PC-9 (cell line): ENCODE results near the gene SLC6A20. TPM values are rescaled to one million over a fixed set of nuclear protein-coding genes. Genes with fewer than 3 reads are reported as not detected.

ENCODE experiments used
- Bru-seq: library from RNA; stranded (reverse); fragments of 400-500 nt; gene quantifications from one replicate; lab custom pipeline; 2021; lab: Mats Ljungman, UMichigan
- BruChase-seq, 2 experiments: library from RNA; stranded (reverse); fragments of 400-500 nt; gene quantifications; one replicate each; lab custom pipeline; 2021; lab: Mats Ljungman, UMichigan
- BruUV-seq: library from RNA; stranded (reverse); fragments of 400-500 nt; replicated peaks from 2 replicates; lab custom pipeline; 2021; lab: Mats Ljungman, UMichigan
- CTCF ChIA-PET: fragments of 300-600 bp; sonication (Branson Sonifier 250); formaldehyde crosslinking; loops from one replicate; lab custom pipeline; 2022; ENCODE audit warnings: antibody characterized with exemption; lab: Charles Lee
- POLR2A ChIA-PET: fragments of 300-600 bp; sonication (Branson Sonifier 250); formaldehyde crosslinking; loops from one replicate; lab custom pipeline; 2022; ENCODE audit warnings: antibody characterized with exemption; ENCODE audit not compliant: unreplicated experiment; lab: Charles Lee
- DNase-seq, 2 experiments: peaks; one replicate each; pipeline versions ENCODE4 v3.0.0 to v3.0.0-alpha.2; 2015 to 2022; ENCODE audit warnings: mixed read lengths in 1 of 2
- H2AFZ ChIP-seq: fragments of 200-600 bp; sonication (generic); 2 replicates; pipeline ENCODE4 v1.8.1; 2017; ENCODE audit warnings: antibody characterized with exemption
- H3F3A ChIP-seq: fragments of 200-600 bp; sonication (generic); 2 replicates; pipeline ENCODE4 v1.8.1; 2017; ENCODE audit warnings: antibody characterized with exemption, mild to moderate bottlenecking, low read depth; ENCODE audit not compliant: insufficient read depth
- H3K27ac ChIP-seq: fragments of 200-600 bp; sonication (generic); 2 replicates; pipeline ENCODE4 v1.6.1; 2016; ENCODE audit warnings: mixed run types
- H3K27me3 ChIP-seq: fragments of 200-600 bp; sonication (generic); 2 replicates; pipeline ENCODE4 v1.6.1; 2016; ENCODE audit warnings: low read depth, mixed run types; ENCODE audit not compliant: insufficient read depth
- H3K36me3 ChIP-seq: fragments of 200-600 bp; sonication (generic); 2 replicates; pipeline ENCODE4 v1.6.1; 2016; ENCODE audit warnings: low read depth, mixed run types
- H3K4me1 ChIP-seq: fragments of 200-600 bp; sonication (generic); replicated peaks from 2 replicates; pipeline ENCODE4 v1.6.1; 2016; ENCODE audit warnings: mixed run types; ENCODE audit not compliant: insufficient read depth
- H3K4me2 ChIP-seq: fragments of 200-600 bp; sonication (generic); 2 replicates; pipeline ENCODE4 v1.6.1; 2017; ENCODE audit warnings: mixed run types
- H3K4me3 ChIP-seq: fragments of 200-600 bp; sonication (generic); 2 replicates; pipeline ENCODE4 v1.6.1; 2016; ENCODE audit warnings: mixed run types
- H3K79me2 ChIP-seq: fragments of 200-600 bp; sonication (generic); 2 replicates; pipeline ENCODE4 v1.6.1; 2017; ENCODE audit warnings: low read depth, mixed run types
- H3K9me2 ChIP-seq: fragments of 200-600 bp; sonication (generic); 2 replicates; pipeline ENCODE4 v1.8.1; 2017; ENCODE audit warnings: mild to moderate bottlenecking; ENCODE audit not compliant: insufficient read depth
- H3K9me3 ChIP-seq: fragments of 200-600 bp; sonication (generic); 2 replicates; pipeline ENCODE4 v1.8.1; 2016; ENCODE audit warnings: low read depth; ENCODE audit not compliant: insufficient read depth
- H4K20me1 ChIP-seq: fragments of 200-600 bp; sonication (generic); 2 replicates; pipeline ENCODE4 v1.8.1; 2017; ENCODE audit not compliant: insufficient read depth
- CTCF ChIP-seq: fragments of 200-600 bp; sonication (generic); conservative IDR thresholded peaks from 2 replicates; pipeline ENCODE4 v1.6.1; 2017; ENCODE audit warnings: mixed run types, antibody characterized with exemption, mild to moderate bottlenecking, moderate library complexity
- EZH2 ChIP-seq: fragments of 200-600 bp; sonication (generic); IDR thresholded peaks from 2 replicates; pipeline ENCODE4 v1.8.0; 2017; ENCODE audit warnings: antibody characterized with exemption, low read depth
- intact Hi-C: fragments of 100-400 bp; cut with micrococcal nuclease; formaldehyde crosslinking; loops from one replicate; pipeline ENCODE4 v1.10.0; 2022; ENCODE audit not compliant: unreplicated experiment
- long read RNA-seq: library from polyadenylated mRNA; stranded (forward); transcript quantifications from one replicate; pipeline ENCODE4 v2.0.0, GENCODE V29; 2022
- total RNA-seq: library from RNA; stranded (reverse); gene quantifications from 2 replicates; pipeline ENCODE4 v1.2.3, GENCODE V29; 2021

The SLC6A20 gene
- total RNA-seq (not detected in 2 replicates), Bru-seq, nascent RNA (percentile 6 among the genes with signal in this experiment), BruChase-seq, experiment 1, labeled RNA remaining after a 2-hour chase (percentile 5 among the genes with signal in this experiment), BruChase-seq, experiment 2, labeled RNA remaining after a 6-hour chase (not detected)
- long read RNA-seq, result 0 reads

- no peak within 1 kb of the TSS for H2AFZ ChIP-seq
- H3K27ac ChIP-seq, result no peak within 1 kb of the TSS
- CTCF ChIA-PET, result no interaction called here
- POLR2A ChIA-PET, result no interaction called here
- no peaks in the 10 kb centered on the region for H3K79me2 ChIP-seq
- DNase-seq, result no peak
- no TSS peak for BruUV-seq
- H3K36me3 ChIP-seq, result no peaks in the 10 kb centered on the region
- peaks cover 8% of the 10 kb centered on the region; the same call in 1 of the 2 replicates for H3K4me1 ChIP-seq
- no peak within 1 kb of the TSS for H3K4me2 ChIP-seq
- H3K4me3 ChIP-seq, result no peak within 1 kb of the TSS
- H3K27me3 ChIP-seq, result no peaks in the 10 kb centered on the region
- H3F3A ChIP-seq, result peaks cover 7% of the 10 kb centered on the region; the same call in 1 of the 2 replicates
- no peak for TF ChIP-seq CTCF
- TF ChIP-seq EZH2, result no peak
- intact Hi-C loops, result no loop called here
- no peaks in the 10 kb centered on the region for H3K9me3 ChIP-seq
- no peaks in the 10 kb centered on the region for H4K20me1 ChIP-seq
- no peaks in the 10 kb centered on the region for H3K9me2 ChIP-seq
These were observed at the start of gene SLC6A20 for GRCh38 chr3:45795882-45796765. Gene SLC6A20, minus strand, starts transcription at chr3:45796536. Its CDS starts 117 bp downstream, at chr3:45796419.

GRCh38 chr3:45844616-45845015, 48.3 kb upstream of the SLC6A20 start:
- intact Hi-C loops, result loop anchor here (5.0 kb wide), 2 partner anchors 88 to 233 kb away; no protein-coding TSS in a partner anchor
- H3F3A ChIP-seq, result no peaks in the 10 kb centered on the region
- no peak overlapping the region for H3K4me2 ChIP-seq
- peaks cover 21% of the 10 kb centered on the region for H3K79me2 ChIP-seq
- peaks cover 19% of the 10 kb centered on the region; the same call in 1 of the 2 replicates for H3K27me3 ChIP-seq
- H4K20me1 ChIP-seq, result no peaks in the 10 kb centered on the region
- no peaks in the 10 kb centered on the region for H3K9me2 ChIP-seq
- no TSS peak for BruUV-seq
- TF ChIP-seq EZH2, result no peak
- no peak for TF ChIP-seq CTCF
- H3K4me1 ChIP-seq, result peaks cover 8% of the 10 kb centered on the region; the same call in 1 of the 2 replicates
- H3K36me3 ChIP-seq, result no peaks in the 10 kb centered on the region
- no peak overlapping the region for H2AFZ ChIP-seq
- H3K27ac ChIP-seq, result no peak overlapping the region
- peak in 1 of 2 experiments; percentile 49 for DNase-seq
- no peaks in the 10 kb centered on the region for H3K9me3 ChIP-seq
- CTCF ChIA-PET, result no interaction called here
- H3K4me3 ChIP-seq, result no peak overlapping the region
- POLR2A ChIA-PET, result no interaction called here

DNA sequence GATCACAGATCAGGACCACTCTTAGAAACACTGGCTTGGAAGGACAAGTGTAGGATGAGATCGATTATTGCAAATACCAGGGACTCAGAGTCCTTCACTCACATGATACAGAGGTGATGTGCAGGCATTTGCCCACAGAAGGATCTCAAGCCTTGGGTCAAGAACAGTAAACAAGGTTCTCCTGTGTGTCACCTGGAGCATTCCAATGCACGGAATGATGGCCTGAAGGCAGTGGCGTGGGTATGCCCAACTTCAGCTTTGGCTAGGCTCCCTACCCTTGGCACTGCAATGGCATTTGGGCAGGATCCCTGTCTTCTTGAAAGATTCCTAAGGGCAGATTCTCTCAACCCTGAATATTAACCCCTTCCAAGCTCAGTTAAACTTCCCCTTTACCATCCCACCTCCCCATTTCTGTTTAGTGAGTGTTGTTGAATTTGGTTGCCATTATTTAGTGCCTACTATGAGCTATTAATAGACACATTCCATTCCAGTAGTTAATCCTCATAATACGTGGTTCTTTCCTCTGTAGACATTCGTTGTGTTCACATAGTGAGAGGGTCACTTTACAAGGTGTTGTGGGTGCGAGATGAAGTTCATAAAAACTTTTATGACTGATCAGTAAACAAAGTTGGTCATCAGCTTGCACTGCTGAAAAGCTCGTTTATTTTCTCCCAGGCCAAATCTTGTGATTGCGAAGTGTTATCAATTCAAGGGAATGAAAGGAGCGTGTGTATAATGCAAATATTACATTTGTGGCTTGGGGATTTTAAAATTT, 46.7 kb upstream of the SLC6A20 start:
- H3K4me3 ChIP-seq, result no peak overlapping the region
- peaks cover 8% of the 10 kb centered on the region; the same call in 1 of the 2 replicates for H3K4me1 ChIP-seq
- intact Hi-C loops, result loop anchor here (5.0 kb wide), 2 partner anchors 89 to 234 kb away; no protein-coding TSS in a partner anchor
- H3F3A ChIP-seq, result no peaks in the 10 kb centered on the region
- no peaks in the 10 kb centered on the region for H4K20me1 ChIP-seq
- ChIA-PET POLR2A (no interaction called here), CTCF (no interaction called here)
- DNase-seq, result peak in 1 of 2 experiments; percentile 48
- no TSS peak for BruUV-seq
- no peaks in the 10 kb centered on the region for H3K9me2 ChIP-seq
- peak overlapping the region; percentile 65; the same call in 1 of the 2 replicates for H2AFZ ChIP-seq
- no peak overlapping the region for H3K27ac ChIP-seq
- H3K27me3 ChIP-seq, result peaks cover 8% of the 10 kb centered on the region; the same call in 1 of the 2 replicates
- no peaks in the 10 kb centered on the region for H3K9me3 ChIP-seq
- peak overlapping the region; percentile 98 for H3K4me2 ChIP-seq
- TF ChIP-seq CTCF (no peak), EZH2 (no peak)
- no peaks in the 10 kb centered on the region for H3K36me3 ChIP-seq
- H3K79me2 ChIP-seq, result peaks cover 25% of the 10 kb centered on the region
